ENCODE measurements around the gene SMARCD1. TPM values are rescaled to one million over a fixed set of nuclear protein-coding genes. Genes with fewer than 3 reads are reported as not detected.

SMARCD1 gene
- total and polyA plus RNA-seq, 11 donors, result 8.5 to 35.7 (median 19.3) TPM

- 17 to 21% (median 18%) methylated on average over 26 of the region's 26 CpGs for WGBS, 4 donors
- no peak for TF ChIP-seq POLR2A (IDR thresholded peaks at IDR 0.05)
- TF ChIP-seq, protein P1, sequence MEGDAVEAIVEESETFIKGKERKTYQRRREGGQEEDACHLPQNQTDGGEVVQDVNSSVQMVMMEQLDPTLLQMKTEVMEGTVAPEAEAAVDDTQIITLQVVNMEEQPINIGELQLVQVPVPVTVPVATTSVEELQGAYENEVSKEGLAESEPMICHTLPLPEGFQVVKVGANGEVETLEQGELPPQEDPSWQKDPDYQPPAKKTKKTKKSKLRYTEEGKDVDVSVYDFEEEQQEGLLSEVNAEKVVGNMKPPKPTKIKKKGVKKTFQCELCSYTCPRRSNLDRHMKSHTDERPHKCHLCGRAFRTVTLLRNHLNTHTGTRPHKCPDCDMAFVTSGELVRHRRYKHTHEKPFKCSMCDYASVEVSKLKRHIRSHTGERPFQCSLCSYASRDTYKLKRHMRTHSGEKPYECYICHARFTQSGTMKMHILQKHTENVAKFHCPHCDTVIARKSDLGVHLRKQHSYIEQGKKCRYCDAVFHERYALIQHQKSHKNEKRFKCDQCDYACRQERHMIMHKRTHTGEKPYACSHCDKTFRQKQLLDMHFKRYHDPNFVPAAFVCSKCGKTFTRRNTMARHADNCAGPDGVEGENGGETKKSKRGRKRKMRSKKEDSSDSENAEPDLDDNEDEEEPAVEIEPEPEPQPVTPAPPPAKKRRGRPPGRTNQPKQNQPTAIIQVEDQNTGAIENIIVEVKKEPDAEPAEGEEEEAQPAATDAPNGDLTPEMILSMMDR (IDR thresholded peaks at IDR 0.05), result no peak
Observed at GRCh38 chr12:50112456-50113218, 27.5 kb downstream of the SMARCD1 start.

GRCh38 chr12:50117057-50117622, 32.0 kb downstream of the SMARCD1 start:
- H3K4me3 ChIP-seq, result no peak overlapping the region
- H3K27ac ChIP-seq, result peak overlapping the region in 8 of 12 donors; percentile 8 to 62 (median 36)
- peak; percentile 47 to 77 (median 72) for ATAC-seq
- intact Hi-C loops (cut with DNase I), result loop anchor here in 3 of 10 donors (10.0 kb wide), 2 partner anchors 48 to 58 kb away; partner anchors contain the start of gene CERS5 (in 2 of the 3)
- no peak for TF ChIP-seq POLR2A (IDR thresholded peaks at IDR 0.05)
- TF ChIP-seq, protein P1 (IDR thresholded peaks at IDR 0.05), result no peak
- peak in 2 of 5 donors; percentile 50 to 63 for DNase-seq
- no peaks in the 10 kb centered on the region for H3K27me3 ChIP-seq
- H3K36me3 ChIP-seq, result peaks cover 0 to 73% (median 49%) of the 10 kb centered on the region in 9 donors
- no peaks in the 10 kb centered on the region for H3K9me3 ChIP-seq
- peaks cover 0 to 52% (median 30%) of the 10 kb centered on the region in 12 donors for H3K4me1 ChIP-seq
- 56 to 68% (median 65%) methylated on average over 6 of the region's 6 CpGs for WGBS, 4 donors

More at GRCh38 chr12:50112456-50113218, 27.5 kb downstream of the SMARCD1 start:
- ATAC-seq (peak in 3 of 4 donors; percentile 2 to 3 (median 2)), DNase-seq (no peak)
- Histone ChIP-seq H3K27ac (peak overlapping the region; percentile 87 to 98 (median 94)), H3K4me1 (peaks cover 0 to 70% (median 52%) of the 10 kb centered on the region in 12 donors), H3K27me3 (no peaks in the 10 kb centered on the region), H3K9me3 (no peaks in the 10 kb centered on the region), H3K36me3 (peaks cover 0 to 28% (median 13%) of the 10 kb centered on the region in 9 donors), H3K4me3 (peak overlapping the region; percentile 66 to 99 (median 89))
- intact Hi-C loops (cut with DNase I), result loop anchor here in 4 of 10 donors (2.0 to 10.0 kb wide), 3 partner anchors 52 to 62 kb away; partner anchors contain the start of gene CERS5 (in 3 of the 4)

- H3K27ac ChIP-seq, result peak overlapping the region in 1 of 12 donors; percentile 30
- TF ChIP-seq, protein P1 (IDR thresholded peaks at IDR 0.05), result no peak
- TF ChIP-seq POLR2A (IDR thresholded peaks at IDR 0.05), result no peak
- intact Hi-C loops (cut with DNase I), result loop anchor here in 3 of 10 donors (10.0 kb wide), 2 partner anchors 45 to 55 kb away; partner anchors contain the start of gene CERS5 (in 2 of the 3)
- H3K36me3 ChIP-seq, result peaks cover 0 to 90% (median 68%) of the 10 kb centered on the region in 9 donors
- WGBS, 4 donors, result 89 to 100% (median 97%) methylated on average over 2 of the region's 2 CpGs
- H3K4me3 ChIP-seq, result no peak overlapping the region
- no peak for DNase-seq
- no peak for ATAC-seq
- no peaks in the 10 kb centered on the region for H3K27me3 ChIP-seq
- peaks cover 0 to 36% (median 14%) of the 10 kb centered on the region in 12 donors for H3K4me1 ChIP-seq
- no peaks in the 10 kb centered on the region for H3K9me3 ChIP-seq
Observed at GRCh38 chr12:50119387-50119786, 34.2 kb downstream of the SMARCD1 start.

DNA sequence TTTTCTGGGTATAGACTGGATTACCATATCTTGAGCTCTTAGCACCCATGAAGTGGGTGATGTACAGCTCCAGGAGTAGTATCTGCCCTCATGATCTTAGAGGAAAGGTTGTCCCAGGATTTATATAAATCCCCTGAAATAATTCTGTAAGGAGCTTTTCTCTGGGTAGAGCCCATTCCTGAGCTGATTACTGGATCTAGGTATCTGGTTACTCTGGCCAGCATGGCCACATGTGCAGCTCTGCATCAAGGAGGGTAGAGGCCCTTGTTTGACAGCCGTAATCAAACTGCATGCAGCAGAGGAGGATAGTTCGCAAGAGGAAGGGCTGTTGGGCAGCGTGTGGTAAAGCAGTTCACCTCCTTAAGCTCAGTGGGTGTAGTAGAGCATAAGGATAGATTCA, 35.4 kb downstream of the SMARCD1 start:
- Histone ChIP-seq H3K4me1 (peaks cover 0 to 40% (median 15%) of the 10 kb centered on the region in 12 donors), H3K27me3 (no peaks in the 10 kb centered on the region), H3K36me3 (peaks cover 0 to 85% (median 73%) of the 10 kb centered on the region in 9 donors), H3K4me3 (no peak overlapping the region), H3K9me3 (no peaks in the 10 kb centered on the region), H3K27ac (no peak overlapping the region)
- intact Hi-C loops (cut with DNase I), result no loop called here
- TF ChIP-seq, protein P1 (IDR thresholded peaks at IDR 0.05), result no peak
- TF ChIP-seq POLR2A (IDR thresholded peaks at IDR 0.05), result no peak
- DNase-seq (no peak), ATAC-seq (no peak)
- 80 to 88% (median 85%) methylated on average over 3 of the region's 3 CpGs for WGBS, 4 donors
